ENCODE data around the gene TRIM15. TPM values are rescaled to one million over a fixed set of nuclear protein-coding genes. Genes with fewer than 3 reads are reported as not detected.
A peak's percentile ranks its signal among the peaks of the same experiment; 100 is the strongest.

TRIM15 gene
- total and polyA plus RNA-seq, 10 donors: 0.13 to 0.29 TPM; not detected in 8

DNA sequence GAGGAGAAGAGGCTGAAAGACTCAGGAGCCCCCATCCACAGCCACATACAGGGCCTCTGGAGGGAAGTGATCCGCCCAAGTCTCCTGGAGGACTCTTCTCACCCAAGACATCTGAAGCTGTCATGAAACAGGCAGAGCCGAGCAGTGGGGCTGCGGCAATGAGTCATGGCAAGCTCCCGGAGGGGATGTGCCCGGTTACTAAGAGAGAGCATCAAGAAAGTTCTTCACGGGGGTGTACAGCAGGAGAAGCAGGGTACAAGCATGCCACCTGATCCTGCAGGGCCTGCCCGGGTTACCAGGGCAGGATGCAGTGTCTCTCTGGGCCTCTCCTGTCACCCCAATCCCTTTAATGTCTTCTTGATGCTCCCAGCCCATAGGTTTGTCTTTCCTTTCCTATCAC, 28.7 kb downstream of the TRIM15 start:
- TF ChIP-seq POLR2AphosphoS5 (IDR thresholded peaks at IDR 0.05) (no peak), POLR2A (IDR thresholded peaks at IDR 0.05) (no peak)
- TF ChIP-seq, protein P1, sequence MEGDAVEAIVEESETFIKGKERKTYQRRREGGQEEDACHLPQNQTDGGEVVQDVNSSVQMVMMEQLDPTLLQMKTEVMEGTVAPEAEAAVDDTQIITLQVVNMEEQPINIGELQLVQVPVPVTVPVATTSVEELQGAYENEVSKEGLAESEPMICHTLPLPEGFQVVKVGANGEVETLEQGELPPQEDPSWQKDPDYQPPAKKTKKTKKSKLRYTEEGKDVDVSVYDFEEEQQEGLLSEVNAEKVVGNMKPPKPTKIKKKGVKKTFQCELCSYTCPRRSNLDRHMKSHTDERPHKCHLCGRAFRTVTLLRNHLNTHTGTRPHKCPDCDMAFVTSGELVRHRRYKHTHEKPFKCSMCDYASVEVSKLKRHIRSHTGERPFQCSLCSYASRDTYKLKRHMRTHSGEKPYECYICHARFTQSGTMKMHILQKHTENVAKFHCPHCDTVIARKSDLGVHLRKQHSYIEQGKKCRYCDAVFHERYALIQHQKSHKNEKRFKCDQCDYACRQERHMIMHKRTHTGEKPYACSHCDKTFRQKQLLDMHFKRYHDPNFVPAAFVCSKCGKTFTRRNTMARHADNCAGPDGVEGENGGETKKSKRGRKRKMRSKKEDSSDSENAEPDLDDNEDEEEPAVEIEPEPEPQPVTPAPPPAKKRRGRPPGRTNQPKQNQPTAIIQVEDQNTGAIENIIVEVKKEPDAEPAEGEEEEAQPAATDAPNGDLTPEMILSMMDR (IDR thresholded peaks at IDR 0.05 in 8 of 11, conservative IDR thresholded peaks at IDR 0.05 in 3 of 11): no peak
- H3K9me3 ChIP-seq: no peaks in the 10 kb centered on the region
- no peak overlapping the region for H3K4me3 ChIP-seq
- no peaks in the 10 kb centered on the region for H3K4me1 ChIP-seq
- WGBS, 5 donors: 88 to 97% (median 94%) methylated on average over 7 of the region's 7 CpGs
- peaks cover 0 to 96% (median 84%) of the 10 kb centered on the region in 6 donors for H3K36me3 ChIP-seq
- H3K27ac ChIP-seq: no peak overlapping the region
- DNase-seq: no peak
- no peaks in the 10 kb centered on the region for H3K27me3 ChIP-seq (replicated peaks in 1 of 7)
- intact Hi-C loops (cut with DNase I; ENCODE audit: low total_unique reads): no loop called here

DNA sequence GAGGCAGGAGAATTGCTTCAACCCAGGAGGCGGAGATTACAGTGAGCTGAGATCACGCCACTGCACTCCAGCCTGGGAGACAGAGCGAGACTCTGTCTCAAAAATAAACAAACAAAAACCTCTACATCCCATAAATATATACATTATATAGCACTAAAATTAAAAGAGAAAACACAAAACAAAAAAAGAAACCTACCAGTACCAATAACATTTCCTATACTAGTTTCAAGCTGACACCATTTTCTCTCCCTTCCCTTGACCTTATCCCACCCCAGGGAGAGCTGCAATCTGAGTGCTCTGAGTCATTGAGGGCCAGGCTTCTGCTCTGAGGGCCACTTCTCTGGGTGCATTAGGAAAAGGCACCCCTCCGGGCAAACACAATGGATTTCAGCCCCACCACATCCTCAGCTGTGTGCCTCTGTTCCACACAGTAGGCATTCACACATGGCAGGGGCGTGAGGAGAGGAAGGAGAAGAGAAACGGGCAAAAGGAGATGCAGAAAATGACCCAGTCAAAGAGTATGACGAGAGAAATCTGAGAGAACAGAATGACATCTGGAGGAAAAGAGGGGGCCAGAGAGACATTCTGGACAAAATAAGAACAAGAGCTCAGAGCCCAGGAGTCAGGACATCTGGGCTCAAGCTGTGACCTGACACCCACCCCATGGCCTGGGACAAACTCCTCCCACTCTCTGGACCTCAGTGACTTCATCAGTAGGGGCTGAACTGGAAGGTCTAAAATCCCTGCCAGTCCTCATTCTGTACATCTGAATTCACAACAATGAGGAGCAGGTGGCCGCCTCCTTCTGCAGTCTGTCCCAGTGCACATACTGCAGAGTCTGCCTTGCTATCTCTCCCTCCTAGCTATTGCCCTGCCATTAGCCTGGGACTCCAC, 31.7 kb downstream of the TRIM15 start:
- no peak overlapping the region for H3K27ac ChIP-seq
- DNase-seq: no peak
- H3K4me1 ChIP-seq: peaks cover 0 to 26% (median 2%) of the 10 kb centered on the region in 6 donors
- WGBS, 5 donors: 88 to 95% (median 93%) methylated on average over 8 of the region's 8 CpGs
- no peaks in the 10 kb centered on the region for H3K9me3 ChIP-seq
- intact Hi-C loops (cut with DNase I; ENCODE audit: low total_unique reads): no loop called here
- H3K4me3 ChIP-seq: no peak overlapping the region
- H3K27me3 ChIP-seq (replicated peaks in 1 of 7): no peaks in the 10 kb centered on the region
- TF ChIP-seq, protein P1 (IDR thresholded peaks at IDR 0.05 in 8 of 11, conservative IDR thresholded peaks at IDR 0.05 in 3 of 11): no peak
- TF ChIP-seq POLR2A (IDR thresholded peaks at IDR 0.05): no peak
- TF ChIP-seq POLR2AphosphoS5 (IDR thresholded peaks at IDR 0.05): no peak
- peaks cover 7 to 98% (median 82%) of the 10 kb centered on the region in 6 donors for H3K36me3 ChIP-seq

DNA sequence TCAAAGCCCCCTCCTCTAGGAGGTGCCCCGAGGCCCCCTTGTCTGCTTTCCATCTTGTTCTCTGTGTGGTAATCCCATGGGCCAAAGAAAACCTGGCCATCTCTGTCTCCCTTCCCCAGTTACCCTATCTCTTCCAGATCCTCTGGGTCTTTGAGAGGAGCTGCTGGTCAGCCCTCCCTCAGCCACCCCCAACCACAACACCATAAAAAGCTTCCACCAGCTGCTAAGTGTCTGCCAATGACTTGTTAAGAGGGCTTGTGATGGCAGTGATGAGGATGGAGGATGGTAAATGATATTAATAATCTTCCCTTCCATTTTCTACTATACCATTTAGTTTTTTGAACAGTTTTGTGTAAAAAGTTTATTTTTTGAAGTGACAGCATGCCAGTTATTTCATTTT, 32.6 kb downstream of the TRIM15 start:
- WGBS, 5 donors: 86 to 100% (median 95%) methylated on average over 1 of the region's 1 CpG
- TF ChIP-seq POLR2A (IDR thresholded peaks at IDR 0.05): no peak
- TF ChIP-seq POLR2AphosphoS5 (IDR thresholded peaks at IDR 0.05): no peak
- Histone ChIP-seq H3K4me3 (no peak overlapping the region), H3K27me3 (replicated peaks in 1 of 7) (no peaks in the 10 kb centered on the region), H3K9me3 (no peaks in the 10 kb centered on the region), H3K27ac (no peak overlapping the region), H3K36me3 (peaks cover 7 to 98% (median 81%) of the 10 kb centered on the region in 6 donors), H3K4me1 (peaks cover 0 to 35% (median 12%) of the 10 kb centered on the region in 6 donors)
- no peak for DNase-seq
- intact Hi-C loops (cut with DNase I; ENCODE audit: low total_unique reads): no loop called here

DNA sequence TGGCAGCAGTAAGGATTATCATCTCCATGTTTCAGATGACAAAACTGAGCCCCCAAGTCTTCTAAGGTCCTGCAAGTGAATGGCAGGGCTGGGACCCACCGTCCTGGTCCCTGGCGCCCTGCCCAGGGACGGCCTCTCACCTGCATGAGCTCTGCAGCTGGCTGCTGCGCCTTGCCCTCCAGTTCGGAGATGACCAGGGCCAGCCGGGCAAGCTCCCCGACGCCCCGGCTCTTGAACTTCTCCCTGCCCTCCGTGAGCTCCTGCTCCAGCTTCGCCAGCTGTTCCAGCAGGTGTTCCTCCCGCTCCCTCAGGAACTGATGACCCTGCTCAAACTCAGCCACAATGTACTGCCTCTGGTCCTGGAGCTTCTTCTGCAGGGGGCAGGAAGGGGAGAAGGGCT, 33.0 kb downstream of the TRIM15 start:
- intact Hi-C loops (cut with DNase I; ENCODE audit: low total_unique reads): no loop called here
- Histone ChIP-seq H3K4me1 (peaks cover 3 to 39% (median 16%) of the 10 kb centered on the region in 6 donors), H3K4me3 (no peak overlapping the region), H3K36me3 (peaks cover 7 to 95% (median 77%) of the 10 kb centered on the region in 6 donors), H3K9me3 (no peaks in the 10 kb centered on the region), H3K27ac (no peak overlapping the region), H3K27me3 (replicated peaks in 1 of 7) (no peaks in the 10 kb centered on the region)
- 96 to 98% (median 98%) methylated on average over 12 of the region's 12 CpGs for WGBS, 5 donors
- no peak for DNase-seq
- TF ChIP-seq POLR2AphosphoS5 (IDR thresholded peaks at IDR 0.05): peak in 2 of 3 donors; percentile 14 to 50
- no peak for TF ChIP-seq POLR2A (IDR thresholded peaks at IDR 0.05)
- TF ChIP-seq, protein P1 (IDR thresholded peaks at IDR 0.05 in 8 of 11, conservative IDR thresholded peaks at IDR 0.05 in 3 of 11): no peak
